ENCODE measurements around the gene OSBPL5.

Gene OSBPL5

GRCh38 chr11:3096909-3097530 lies 68.1 kb downstream of the OSBPL5 start:
- no peak for DNase-seq

- DNase-seq, result no peak
These were observed 69.3 kb downstream of the OSBPL5 start for GRCh38 chr11:3095712-3096361.

GRCh38 chr11:3094223-3094824 lies 70.8 kb downstream of the OSBPL5 start:
- no peak for DNase-seq

- no peak for DNase-seq
These were observed 71.6 kb downstream of the OSBPL5 start for GRCh38 chr11:3093281-3094191.

GRCh38 chr11:3092603-3093141 lies 72.4 kb downstream of the OSBPL5 start:
- no peak for DNase-seq

- DNase-seq, result peak; percentile 24
These were observed 73.1 kb downstream of the OSBPL5 start for GRCh38 chr11:3091846-3092602.

- no peak for DNase-seq
These were observed 73.8 kb downstream of the OSBPL5 start for GRCh38 chr11:3091081-3091845.

- DNase-seq, result no peak
These were observed 74.8 kb downstream of the OSBPL5 start for GRCh38 chr11:3090096-3090901.

GRCh38 chr11:3089236-3090061 lies 75.7 kb downstream of the OSBPL5 start:
- DNase-seq, result no peak

GRCh38 chr11:3088806-3089205 lies 76.3 kb downstream of the OSBPL5 start:
- DNase-seq, result no peak

- DNase-seq, result no peak
These were observed 77.0 kb downstream of the OSBPL5 start for GRCh38 chr11:3087821-3088800.

- no peak for DNase-seq
These were observed 77.7 kb downstream of the OSBPL5 start for GRCh38 chr11:3087373-3087772.

- DNase-seq, result no peak
These were observed 78.4 kb downstream of the OSBPL5 start for GRCh38 chr11:3086671-3087150.

GRCh38 chr11:3086114-3086513 lies 79.0 kb downstream of the OSBPL5 start:
- no peak for DNase-seq

GRCh38 chr11:3085052-3085451 lies 80.1 kb downstream of the OSBPL5 start:
- no peak for DNase-seq

- DNase-seq, result no peak
These were observed 81.8 kb downstream of the OSBPL5 start for GRCh38 chr11:3083321-3083720.

- no peak for DNase-seq
These were observed 83.7 kb downstream of the OSBPL5 start for GRCh38 chr11:3081386-3081751.

GRCh38 chr11:3080733-3081385 lies 84.3 kb downstream of the OSBPL5 start:
- no peak for DNase-seq

All from NCI-H748 treated with DMSO at 0.1 percent for 48 hours (cell line).